Measurements from ENCODE around the gene TMEM184B. TPM values are rescaled to one million over a fixed set of nuclear protein-coding genes. Genes with fewer than 3 reads are reported as not detected.

TMEM184B gene
- total RNA-seq, 1 donor from 2014 or later, result 121 TPM

- Mint-ChIP-seq H3K27ac (ENCODE audit: unreplicated experiment) (peak within 1 kb of the TSS; percentile 97), H3K36me3 (ENCODE audit: low read depth) (peaks cover 2% of the 10 kb centered on the region), H3K4me3 (ENCODE audit: unreplicated experiment) (peak within 1 kb of the TSS; percentile 94), H3K4me1 (ENCODE audit: low read depth) (peaks cover 52% of the 10 kb centered on the region), H3K9me3 (ENCODE audit: low read depth) (no peaks in the 10 kb centered on the region), H3K27me3 (ENCODE audit: low read depth) (no peaks in the 10 kb centered on the region)
- no peak for DNase-seq (ENCODE audit: low spot score)
- no peak for TF ChIP-seq CTCF (IDR thresholded peaks at IDR 0.05)
These were observed 44.5 kb upstream of the TMEM184B start, which contains the start of gene CSNK1E for GRCh38 chr22:38317122-38317994. CSNK1E (minus strand) TSS chr22:38317433; CDS start chr22:38314157, 3,276 bp downstream.

- H3K4me1 Mint-ChIP-seq (ENCODE audit: low read depth), result peaks cover 59% of the 10 kb centered on the region
- no peaks in the 10 kb centered on the region for H3K27me3 Mint-ChIP-seq (ENCODE audit: low read depth)
- H3K27ac Mint-ChIP-seq (ENCODE audit: unreplicated experiment), result peak overlapping the region; percentile 97
- H3K36me3 Mint-ChIP-seq (ENCODE audit: low read depth), result peaks cover 2% of the 10 kb centered on the region
- no peaks in the 10 kb centered on the region for H3K9me3 Mint-ChIP-seq (ENCODE audit: low read depth)
- DNase-seq (ENCODE audit: low spot score), result no peak
- no peak for TF ChIP-seq CTCF (IDR thresholded peaks at IDR 0.05)
- peak overlapping the region; percentile 94 for H3K4me3 Mint-ChIP-seq (ENCODE audit: unreplicated experiment)
These were observed 43.7 kb upstream of the TMEM184B start for GRCh38 chr22:38316364-38317121.

GRCh38 chr22:38315823-38316363 is 43.1 kb upstream of the TMEM184B start:
- H3K4me1 Mint-ChIP-seq (ENCODE audit: low read depth), result peaks cover 66% of the 10 kb centered on the region
- no peaks in the 10 kb centered on the region for H3K9me3 Mint-ChIP-seq (ENCODE audit: low read depth)
- no peak for DNase-seq (ENCODE audit: low spot score)
- TF ChIP-seq CTCF (IDR thresholded peaks at IDR 0.05), result no peak
- peak overlapping the region; percentile 94 for H3K4me3 Mint-ChIP-seq (ENCODE audit: unreplicated experiment)
- no peaks in the 10 kb centered on the region for H3K27me3 Mint-ChIP-seq (ENCODE audit: low read depth)
- H3K36me3 Mint-ChIP-seq (ENCODE audit: low read depth), result peaks cover 6% of the 10 kb centered on the region
- H3K27ac Mint-ChIP-seq (ENCODE audit: unreplicated experiment), result peak overlapping the region; percentile 97

GRCh38 chr22:38314933-38315822 is 42.4 kb upstream of the TMEM184B start:
- H3K27me3 Mint-ChIP-seq (ENCODE audit: low read depth), result no peaks in the 10 kb centered on the region

More at GRCh38 chr22:38314933-38315822, 42.4 kb upstream of the TMEM184B start:
- no peaks in the 10 kb centered on the region for H3K9me3 Mint-ChIP-seq (ENCODE audit: low read depth)
- H3K36me3 Mint-ChIP-seq (ENCODE audit: low read depth), result peaks cover 7% of the 10 kb centered on the region
- TF ChIP-seq CTCF (IDR thresholded peaks at IDR 0.05), result no peak
- H3K27ac Mint-ChIP-seq (ENCODE audit: unreplicated experiment), result peak overlapping the region; percentile 97
- DNase-seq (ENCODE audit: low spot score), result no peak
- peaks cover 73% of the 10 kb centered on the region for H3K4me1 Mint-ChIP-seq (ENCODE audit: low read depth)
- H3K4me3 Mint-ChIP-seq (ENCODE audit: unreplicated experiment), result peak overlapping the region; percentile 94

Measured in chondrocyte (in vitro differentiated cells).